Measurements from ENCODE around the gene EVC.

DNA sequence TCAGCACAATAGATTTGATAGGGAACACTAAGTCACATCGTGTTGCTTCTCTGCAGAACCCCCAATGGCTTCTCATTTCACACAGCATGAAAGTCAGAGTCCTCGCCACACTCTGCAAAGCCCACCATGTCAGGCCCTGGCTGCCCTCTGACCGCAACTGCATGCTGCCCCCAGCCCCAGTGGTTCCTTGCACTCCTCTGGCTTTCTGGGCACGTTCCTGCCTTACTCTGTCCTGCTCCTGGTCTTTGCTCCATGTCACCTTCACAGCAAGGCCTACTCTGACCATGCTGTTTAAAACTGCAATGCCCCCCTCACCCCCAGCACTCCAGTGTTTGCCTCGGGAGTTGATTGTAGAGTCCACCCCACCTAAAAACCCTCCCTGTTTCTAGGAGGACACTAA is 78.1 kb downstream of the EVC start:
- TF ChIP-seq, protein P1, sequence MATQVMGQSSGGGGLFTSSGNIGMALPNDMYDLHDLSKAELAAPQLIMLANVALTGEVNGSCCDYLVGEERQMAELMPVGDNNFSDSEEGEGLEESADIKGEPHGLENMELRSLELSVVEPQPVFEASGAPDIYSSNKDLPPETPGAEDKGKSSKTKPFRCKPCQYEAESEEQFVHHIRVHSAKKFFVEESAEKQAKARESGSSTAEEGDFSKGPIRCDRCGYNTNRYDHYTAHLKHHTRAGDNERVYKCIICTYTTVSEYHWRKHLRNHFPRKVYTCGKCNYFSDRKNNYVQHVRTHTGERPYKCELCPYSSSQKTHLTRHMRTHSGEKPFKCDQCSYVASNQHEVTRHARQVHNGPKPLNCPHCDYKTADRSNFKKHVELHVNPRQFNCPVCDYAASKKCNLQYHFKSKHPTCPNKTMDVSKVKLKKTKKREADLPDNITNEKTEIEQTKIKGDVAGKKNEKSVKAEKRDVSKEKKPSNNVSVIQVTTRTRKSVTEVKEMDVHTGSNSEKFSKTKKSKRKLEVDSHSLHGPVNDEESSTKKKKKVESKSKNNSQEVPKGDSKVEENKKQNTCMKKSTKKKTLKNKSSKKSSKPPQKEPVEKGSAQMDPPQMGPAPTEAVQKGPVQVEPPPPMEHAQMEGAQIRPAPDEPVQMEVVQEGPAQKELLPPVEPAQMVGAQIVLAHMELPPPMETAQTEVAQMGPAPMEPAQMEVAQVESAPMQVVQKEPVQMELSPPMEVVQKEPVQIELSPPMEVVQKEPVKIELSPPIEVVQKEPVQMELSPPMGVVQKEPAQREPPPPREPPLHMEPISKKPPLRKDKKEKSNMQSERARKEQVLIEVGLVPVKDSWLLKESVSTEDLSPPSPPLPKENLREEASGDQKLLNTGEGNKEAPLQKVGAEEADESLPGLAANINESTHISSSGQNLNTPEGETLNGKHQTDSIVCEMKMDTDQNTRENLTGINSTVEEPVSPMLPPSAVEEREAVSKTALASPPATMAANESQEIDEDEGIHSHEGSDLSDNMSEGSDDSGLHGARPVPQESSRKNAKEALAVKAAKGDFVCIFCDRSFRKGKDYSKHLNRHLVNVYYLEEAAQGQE (IDR thresholded peaks at IDR 0.05; ENCODE audit: insufficient read depth in 1 of 2, low read depth in 2 of 2, low read length in 2 of 2): no peak
- TF ChIP-seq TAF1 (IDR thresholded peaks at IDR 0.05; ENCODE audit: borderline replicate concordance, insufficient read depth, low read length): no peak
- no peak for TF ChIP-seq SIN3A (IDR thresholded peaks at IDR 0.05; ENCODE audit: borderline replicate concordance, insufficient read depth, low read length)
- TF ChIP-seq FOXP2 (optimal IDR thresholded peaks at IDR 0.05; ENCODE audit: borderline replicate concordance, extremely low read depth, extremely low read length, insufficient read depth): no peak
- TF ChIP-seq POLR2AphosphoS5 (IDR thresholded peaks at IDR 0.05; ENCODE audit: low read depth, low read length): no peak
